H9 (cell line): ENCODE results near the gene ISG15. TPM values are rescaled to one million over a fixed set of nuclear protein-coding genes. Genes with fewer than 3 reads are reported as not detected.

Experiments used
- DNase-seq: peaks from one replicate; pipeline ENCODE4 v3.0.0-alpha.2; 2017
- H2AFZ ChIP-seq: one replicate; pipeline ENCODE4 v1.6.1; 2013; ENCODE audit warnings: mild to moderate bottlenecking, low read length, control low read depth, moderate library complexity
- H2AK5ac ChIP-seq: 2 replicates; pipeline ENCODE4 v1.6.1; 2013; ENCODE audit warnings: low read length, control low read depth, mixed read lengths; ENCODE audit not compliant: insufficient read length
- H2BK120ac ChIP-seq: one replicate; pipeline ENCODE4 v1.6.1; 2013; ENCODE audit warnings: low read depth, mild to moderate bottlenecking, low read length, control low read depth, inconsistent platforms; ENCODE audit not compliant: poor library complexity, severe bottlenecking
- H2BK12ac ChIP-seq: 2 replicates; pipeline ENCODE4 v1.6.1; 2013; ENCODE audit warnings: low read length, control low read depth, mixed read lengths, low read depth; ENCODE audit not compliant: insufficient read length
- H2BK15ac ChIP-seq: 2 replicates; pipeline ENCODE4 v1.6.1; 2013; ENCODE audit warnings: low read depth, low read length, control low read depth
- H2BK20ac ChIP-seq: one replicate; pipeline ENCODE4 v1.6.1; 2013; ENCODE audit warnings: low read depth, mild to moderate bottlenecking, low read length, control low read depth, inconsistent platforms; ENCODE audit not compliant: poor library complexity, severe bottlenecking
- H2BK5ac ChIP-seq: 2 replicates; pipeline ENCODE4 v1.6.1; 2013; ENCODE audit warnings: low read length, control low read depth, mixed read lengths; ENCODE audit not compliant: insufficient read length
- H3K14ac ChIP-seq: 2 replicates; pipeline ENCODE4 v1.6.1; 2013; ENCODE audit warnings: low read length, control low read depth; ENCODE audit not compliant: insufficient read depth
- H3K18ac ChIP-seq: 2 replicates; pipeline ENCODE4 v1.6.1; 2013; ENCODE audit warnings: low read depth, mild to moderate bottlenecking, mixed read lengths, low read length, control low read depth; ENCODE audit not compliant: insufficient read length
- H3K23ac ChIP-seq: 2 replicates; pipeline ENCODE4 v1.6.1; 2013; ENCODE audit warnings: low read length, control low read depth, mixed read lengths, low read depth; ENCODE audit not compliant: insufficient read length
- H3K23me2 ChIP-seq: 2 replicates; pipeline ENCODE4 v1.6.1; 2013; ENCODE audit warnings: low read depth, mild to moderate bottlenecking, mixed read lengths, low read length, control low read depth; ENCODE audit not compliant: insufficient read length, poor library complexity, severe bottlenecking
- H3K27ac ChIP-seq: 2 replicates; pipeline ENCODE4 v1.5.1; 2013; ENCODE audit warnings: low read length, control low read depth, mixed read lengths, low read depth; ENCODE audit not compliant: insufficient read length
- H3K27me3 ChIP-seq: 2 replicates; pipeline ENCODE4 v1.6.1; 2013; ENCODE audit warnings: low read length, control low read depth, inconsistent platforms; ENCODE audit not compliant: insufficient read depth
- H3K4ac ChIP-seq: 2 replicates; pipeline ENCODE4 v1.6.1; 2013; ENCODE audit warnings: low read depth, mild to moderate bottlenecking, control low read depth, inconsistent platforms, low read length, moderate library complexity
- H3K4me1 ChIP-seq: 2 replicates; pipeline ENCODE4 v1.6.1; 2013; ENCODE audit warnings: low read length, control low read depth, inconsistent platforms; ENCODE audit not compliant: insufficient read depth
- H3K4me2 ChIP-seq: 2 replicates; pipeline ENCODE4 v1.6.1; 2013; ENCODE audit warnings: low read length, control low read depth, mixed read lengths; ENCODE audit not compliant: insufficient read length, insufficient read depth
- H3K56ac ChIP-seq: 2 replicates; pipeline ENCODE4 v1.6.1; 2013; ENCODE audit warnings: low read depth, mild to moderate bottlenecking, mixed read lengths, low read length, control low read depth; ENCODE audit not compliant: insufficient read length
- H3K79me1 ChIP-seq: 2 replicates; pipeline ENCODE4 v1.6.1; 2013; ENCODE audit warnings: low read depth, mild to moderate bottlenecking, moderate library complexity, low read length, control low read depth, inconsistent platforms; ENCODE audit not compliant: insufficient read depth, poor library complexity, severe bottlenecking
- H3K79me2 ChIP-seq: 2 replicates; pipeline ENCODE4 v1.6.1; 2013; ENCODE audit warnings: low read length, control low read depth, inconsistent platforms; ENCODE audit not compliant: insufficient read depth
- H3K9ac ChIP-seq: 2 replicates; pipeline ENCODE4 v1.6.1; 2013; ENCODE audit warnings: low read length, control low read depth, mixed read lengths; ENCODE audit not compliant: insufficient read length; ENCODE audit errors: extremely low read depth
- H3K9me3 ChIP-seq: one replicate; pipeline ENCODE4 v1.6.1; 2013; ENCODE audit warnings: low read depth, low read length, inconsistent platforms; ENCODE audit not compliant: control insufficient read depth
- H3T11ph ChIP-seq: one replicate; pipeline ENCODE4 v1.6.1; 2013; ENCODE audit warnings: mild to moderate bottlenecking, low read length, control low read depth, inconsistent platforms
- H4K20me1 ChIP-seq: one replicate; pipeline ENCODE4 v1.6.1; 2013; ENCODE audit not compliant: control insufficient read depth, insufficient read length, insufficient read depth
- H4K5ac ChIP-seq: 2 replicates; pipeline ENCODE4 v1.6.1; 2013; ENCODE audit warnings: low read depth, mild to moderate bottlenecking, mixed read lengths, low read length, control low read depth; ENCODE audit not compliant: insufficient read length
- H4K8ac ChIP-seq: replicated peaks from 2 replicates; pipeline ENCODE4 v1.6.1; 2013; ENCODE audit warnings: low read length, control low read depth, mixed read lengths, low read depth; ENCODE audit not compliant: insufficient read length
- H4K91ac ChIP-seq: 2 replicates; pipeline ENCODE4 v1.6.1; 2013; ENCODE audit warnings: low read depth, mild to moderate bottlenecking, moderate library complexity, mixed read lengths, low read length, control low read depth; ENCODE audit not compliant: insufficient read length
- H3K27ac Mint-ChIP-seq, 3 experiments: 2 replicates in 2 of 3; 3 replicates in 1 of 3; pipeline ENCODE4 v1.8.0; 2020 to 2021; ENCODE audit warnings: mixed read lengths in 3 of 3, mild to moderate bottlenecking in 1 of 3, moderate library complexity in 1 of 3
- H3K27me3 Mint-ChIP-seq: 2 replicates; pipeline ENCODE4 v1.8.0; 2021; ENCODE audit warnings: low read depth, mild to moderate bottlenecking, moderate library complexity, mixed read lengths
- H3K36me3 Mint-ChIP-seq, 3 experiments: 2 replicates in 2 of 3; 3 replicates in 1 of 3; pipeline ENCODE4 v1.8.0; 2020 to 2021; ENCODE audit warnings: low read depth in 3 of 3, mixed read lengths in 3 of 3; ENCODE audit not compliant: insufficient read depth in 1 of 3
- H3K4me1 Mint-ChIP-seq, 2 experiments: 2 replicates each; pipeline ENCODE4 v1.8.0; 2020; ENCODE audit warnings: mixed read lengths in 2 of 2
- H3K4me3 Mint-ChIP-seq, 2 experiments: 2 replicates in 1 of 2; 3 replicates in 1 of 2; pipeline ENCODE4 v1.8.0; 2020 to 2021; ENCODE audit warnings: mild to moderate bottlenecking in 2 of 2, mixed read lengths in 2 of 2, moderate library complexity in 1 of 2
- H3K9me3 Mint-ChIP-seq, 2 experiments: 2 replicates in 1 of 2; 3 replicates in 1 of 2; pipeline ENCODE4 v1.8.0; 2020; ENCODE audit warnings: mild to moderate bottlenecking in 2 of 2, mixed read lengths in 2 of 2, moderate library complexity in 1 of 2
- CTCF ChIP-seq: fragments of 200-600 bp; sonication (generic); conservative IDR thresholded peaks from 3 replicates; pipeline ENCODE4 v1.8.0; 2021; ENCODE audit warnings: antibody characterized with exemption, mild to moderate bottlenecking
- WGBS: extraction: QIAGEN DNeasy Blood & Tissue Kit; methylation state at CpG from one replicate; pipeline ENCODE4 v1.1.7; 2013; ENCODE audit warnings: missing lambda C conversion rate, low lambda C conversion rate, mixed read lengths; ENCODE audit not compliant: insufficient read length; ENCODE audit errors: extremely low coverage; 5-methylcytosine and 5-hydroxymethylcytosine counted together
- total RNA-seq: library from RNA; stranded (reverse); gene quantifications from 2 replicates; pipeline ENCODE4 v1.2.1, GENCODE V29; 2021

The ISG15 gene
- total RNA-seq, 1 experiment from 2014 or later = 39.7 TPM

DNA sequence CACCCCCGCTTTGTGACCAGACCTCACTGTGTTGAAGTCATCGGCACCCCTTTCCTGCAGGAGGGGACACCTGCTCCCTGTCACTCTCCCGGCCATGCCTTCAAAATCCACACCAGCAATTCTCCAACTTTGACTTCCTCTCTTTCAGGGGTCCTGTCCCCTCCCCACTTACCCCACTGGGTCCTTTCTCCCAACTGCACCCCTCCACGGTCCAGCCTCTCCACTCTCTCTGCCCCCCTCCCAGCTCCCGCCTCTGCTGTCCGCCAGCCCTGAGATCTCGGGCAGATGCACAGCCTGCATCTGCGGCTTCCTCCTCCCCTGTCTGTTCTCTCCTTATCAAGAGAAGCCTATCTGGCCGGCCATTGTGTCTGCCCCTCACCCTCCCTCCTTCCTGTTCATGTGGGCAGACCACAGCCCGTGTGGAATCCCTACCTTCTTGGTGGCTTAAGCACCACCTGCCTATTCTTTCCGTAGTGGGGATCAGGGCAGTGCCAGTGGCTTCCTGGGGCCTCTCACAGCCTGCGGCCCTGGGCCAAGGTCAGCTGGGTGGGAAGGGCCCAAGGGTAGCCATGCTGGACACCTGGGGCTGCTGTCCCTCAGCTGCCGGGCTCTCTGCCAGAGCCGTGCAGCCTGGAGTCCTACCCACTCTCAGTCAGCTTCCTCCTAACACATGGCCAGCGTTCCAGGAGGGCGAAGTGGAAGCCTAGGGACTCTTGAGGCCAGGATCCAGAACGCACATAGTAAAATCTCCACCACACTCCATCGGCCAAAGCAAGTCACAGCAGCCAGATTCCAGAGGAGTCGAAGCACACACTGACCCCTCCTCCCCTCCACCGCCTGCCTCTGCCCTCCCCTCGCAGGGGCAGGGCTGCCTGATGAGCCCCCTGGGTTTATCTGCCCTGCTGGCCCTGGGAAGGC, 8.3 kb upstream of the ISG15 start:
- no peak overlapping the region for H2BK12ac ChIP-seq
- H4K20me1 ChIP-seq = no peaks in the 10 kb centered on the region
- H4K5ac ChIP-seq = no peak overlapping the region
- DNase-seq = peak; percentile 50
- H2BK5ac ChIP-seq = no peak overlapping the region
- no peak overlapping the region for H2BK15ac ChIP-seq
- no peaks in the 10 kb centered on the region for H3K79me1 ChIP-seq
- no peak overlapping the region for H3K56ac ChIP-seq
- no peak overlapping the region for H2BK20ac ChIP-seq
- H3K79me2 ChIP-seq = no peaks in the 10 kb centered on the region
- peaks cover 7% of the 10 kb centered on the region for H3K23me2 ChIP-seq
- H3K9me3 ChIP-seq = no peaks in the 10 kb centered on the region
- no peaks in the 10 kb centered on the region for H3K4me1 ChIP-seq
- no peak for TF ChIP-seq CTCF
- no peak overlapping the region for H3K4me2 ChIP-seq
- peak overlapping the region; percentile 10 for H3K14ac ChIP-seq
- no peak overlapping the region for H3K27ac Mint-ChIP-seq
- peaks cover 83% of the 10 kb centered on the region for H3K27me3 Mint-ChIP-seq
- H4K91ac ChIP-seq = no peak overlapping the region
- 0 out of 5 replicates have a peak overlapping the region, but pooled peaks of 1 of the 2 experiments have one; percentile 40 for H3K4me3 Mint-ChIP-seq
- no peaks in the 10 kb centered on the region for H3K36me3 Mint-ChIP-seq
- H2AFZ ChIP-seq = no peak overlapping the region
- no peak overlapping the region for H4K8ac ChIP-seq
- no peak overlapping the region for H3K9ac ChIP-seq
- no CpG with 5 or more reads among the region's 21 CpGs for WGBS
- peaks cover 8% of the 10 kb centered on the region; the same call in 1 of the 2 replicates for H3K27me3 ChIP-seq
- no peak overlapping the region for H3K4ac ChIP-seq
- no peak overlapping the region for H2BK120ac ChIP-seq
- H3K18ac ChIP-seq = no peak overlapping the region
- H2AK5ac ChIP-seq = no peak overlapping the region
- H3K27ac ChIP-seq = no peak overlapping the region
- H3T11ph ChIP-seq = no peak overlapping the region
- no peak overlapping the region for H3K23ac ChIP-seq
- H3K4me1 Mint-ChIP-seq = peaks cover 13 to 30% of the 10 kb centered on the region in 2 experiments
- peaks cover 0 to 4% of the 10 kb centered on the region in 2 experiments; a peak in 2 of 5 replicates for H3K9me3 Mint-ChIP-seq
